ENCODE measurements around the gene SH2B2. TPM values are rescaled to one million over a fixed set of nuclear protein-coding genes. Genes with fewer than 3 reads are reported as not detected.

Gene SH2B2
- total and polyA plus RNA-seq, 2 experiments from 2014 or later = 0.86 to 1.1 TPM

- in situ Hi-C loops (cut with MboI) = no loop called here
- Histone ChIP-seq H3K4me2 (ENCODE audit: unreplicated experiment) (no peak overlapping the region), H3K36me3 (ENCODE audit: low read depth) (no peaks in the 10 kb centered on the region), H3K27ac (no peak overlapping the region), H2AFZ (no peak overlapping the region), H3K9me2 (ENCODE audit: insufficient read depth) (no peaks in the 10 kb centered on the region), H3K4me1 (ENCODE audit: insufficient read depth) (no peaks in the 10 kb centered on the region), H4K20me1 (ENCODE audit: insufficient read depth) (no peaks in the 10 kb centered on the region), H3F3A (ENCODE audit: insufficient read depth) (no peaks in the 10 kb centered on the region), H3K9ac (no peak overlapping the region), H3K27me3 (replicated peaks; ENCODE audit: insufficient read depth) (peaks cover 5% of the 10 kb centered on the region), H3K79me2 (ENCODE audit: insufficient read depth) (no peaks in the 10 kb centered on the region), H3K9me3 (ENCODE audit: low read depth) (no peaks in the 10 kb centered on the region), H3K4me3 (no peak overlapping the region)
- TF ChIP-seq EZH2 (IDR thresholded peaks at IDR 0.05; ENCODE audit: insufficient read depth, poor library complexity, severe bottlenecking) (no peak), EZH2phosphoT487 (IDR thresholded peaks at IDR 0.05; ENCODE audit: insufficient read depth, low read depth) (no peak)
- DNase-seq = no peak
- 78 to 82% methylated on average over 3 of the region's 3 CpGs for WGBS, 2 experiments (ENCODE audit: low coverage in 1 of 2, low lambda C conversion rate in 2 of 2, missing lambda C conversion rate in 2 of 2)
Measured at GRCh38 chr7:102319671-102320070, 33.0 kb downstream of the SH2B2 start.

GRCh38 chr7:102320181-102320580 is 33.5 kb downstream of the SH2B2 start:
- H4K20me1 ChIP-seq (ENCODE audit: insufficient read depth) = no peaks in the 10 kb centered on the region
- peaks cover 5% of the 10 kb centered on the region for H3K27me3 ChIP-seq (replicated peaks; ENCODE audit: insufficient read depth)
- no peaks in the 10 kb centered on the region for H3K36me3 ChIP-seq (ENCODE audit: low read depth)
- H3K9me3 ChIP-seq (ENCODE audit: low read depth) = no peaks in the 10 kb centered on the region
- H2AFZ ChIP-seq = no peak overlapping the region
- TF ChIP-seq EZH2phosphoT487 (IDR thresholded peaks at IDR 0.05; ENCODE audit: insufficient read depth, low read depth) (no peak), EZH2 (IDR thresholded peaks at IDR 0.05; ENCODE audit: insufficient read depth, poor library complexity, severe bottlenecking) (no peak)
- no peaks in the 10 kb centered on the region for H3F3A ChIP-seq (ENCODE audit: insufficient read depth)
- no peak overlapping the region for H3K4me2 ChIP-seq (ENCODE audit: unreplicated experiment)
- in situ Hi-C loops (cut with MboI) = no loop called here
- H3K9me2 ChIP-seq (ENCODE audit: insufficient read depth) = no peaks in the 10 kb centered on the region
- no peaks in the 10 kb centered on the region for H3K79me2 ChIP-seq (ENCODE audit: insufficient read depth)
- H3K27ac ChIP-seq = no peak overlapping the region
- WGBS, 2 experiments (ENCODE audit: low coverage in 1 of 2, low lambda C conversion rate in 2 of 2, missing lambda C conversion rate in 2 of 2) = 93 to 94% methylated on average over 14 of the region's 14 CpGs
- H3K9ac ChIP-seq = no peak overlapping the region
- no peak for DNase-seq
- H3K4me1 ChIP-seq (ENCODE audit: insufficient read depth) = no peaks in the 10 kb centered on the region
- no peak overlapping the region for H3K4me3 ChIP-seq

GRCh38 chr7:102320601-102321350 is 34.1 kb downstream of the SH2B2 start:
- no peak overlapping the region for H2AFZ ChIP-seq
- H3K27me3 ChIP-seq (replicated peaks; ENCODE audit: insufficient read depth) = peaks cover 5% of the 10 kb centered on the region
- H3K9me2 ChIP-seq (ENCODE audit: insufficient read depth) = no peaks in the 10 kb centered on the region
- H3K27ac ChIP-seq = no peak overlapping the region
- H3K9me3 ChIP-seq (ENCODE audit: low read depth) = no peaks in the 10 kb centered on the region
- H3K4me1 ChIP-seq (ENCODE audit: insufficient read depth) = no peaks in the 10 kb centered on the region
- TF ChIP-seq EZH2phosphoT487 (IDR thresholded peaks at IDR 0.05; ENCODE audit: insufficient read depth, low read depth) (no peak), EZH2 (IDR thresholded peaks at IDR 0.05; ENCODE audit: insufficient read depth, poor library complexity, severe bottlenecking) (no peak)
- in situ Hi-C loops (cut with MboI) = no loop called here
- H3K4me3 ChIP-seq = no peak overlapping the region
- H3K4me2 ChIP-seq (ENCODE audit: unreplicated experiment) = no peak overlapping the region
- H3F3A ChIP-seq (ENCODE audit: insufficient read depth) = no peaks in the 10 kb centered on the region
- no peak for DNase-seq
- no peaks in the 10 kb centered on the region for H3K79me2 ChIP-seq (ENCODE audit: insufficient read depth)
- H3K36me3 ChIP-seq (ENCODE audit: low read depth) = no peaks in the 10 kb centered on the region
- 75 to 82% methylated on average over 28 to 29 of the region's 37 CpGs for WGBS, 2 experiments (ENCODE audit: low coverage in 1 of 2, low lambda C conversion rate in 2 of 2, missing lambda C conversion rate in 2 of 2)
- H4K20me1 ChIP-seq (ENCODE audit: insufficient read depth) = no peaks in the 10 kb centered on the region
- no peak overlapping the region for H3K9ac ChIP-seq

GRCh38 chr7:102321351-102322201 is 34.9 kb downstream of the SH2B2 start:
- Histone ChIP-seq H3K27me3 (replicated peaks; ENCODE audit: insufficient read depth) (peaks cover 11% of the 10 kb centered on the region), H3K79me2 (ENCODE audit: insufficient read depth) (no peaks in the 10 kb centered on the region), H3K4me3 (no peak overlapping the region), H3K4me1 (ENCODE audit: insufficient read depth) (no peaks in the 10 kb centered on the region), H3K27ac (no peak overlapping the region), H3K9me2 (ENCODE audit: insufficient read depth) (no peaks in the 10 kb centered on the region), H3K9me3 (ENCODE audit: low read depth) (no peaks in the 10 kb centered on the region), H3K9ac (no peak overlapping the region), H3K4me2 (ENCODE audit: unreplicated experiment) (no peak overlapping the region), H3K36me3 (ENCODE audit: low read depth) (no peaks in the 10 kb centered on the region), H2AFZ (no peak overlapping the region), H4K20me1 (ENCODE audit: insufficient read depth) (no peaks in the 10 kb centered on the region), H3F3A (ENCODE audit: insufficient read depth) (no peaks in the 10 kb centered on the region)
- no peak for TF ChIP-seq EZH2phosphoT487 (IDR thresholded peaks at IDR 0.05; ENCODE audit: insufficient read depth, low read depth)
- TF ChIP-seq EZH2 (IDR thresholded peaks at IDR 0.05; ENCODE audit: insufficient read depth, poor library complexity, severe bottlenecking) = no peak
- 18 to 19% methylated on average over 65 to 73 of the region's 73 CpGs for WGBS, 2 experiments (ENCODE audit: low coverage in 1 of 2, low lambda C conversion rate in 2 of 2, missing lambda C conversion rate in 2 of 2)
- peak; percentile 55 for DNase-seq
- in situ Hi-C loops (cut with MboI) = no loop called here
